ENCODE measurements around the gene ZSWIM4. TPM values are rescaled to one million over a fixed set of nuclear protein-coding genes. Genes with fewer than 3 reads are reported as not detected.
A peak's percentile ranks its signal among the peaks of the same experiment; 100 is the strongest.

Gene ZSWIM4
- polyA plus RNA-seq, 1 of the 3 experiments (the other 2 are of a cell fraction): 4.7 TPM

- CTCF ChIA-PET: interaction anchor here (0.6 to 2.0 kb wide), 3 partner anchors 9 to 159 kb away, joined by 3 to 6 read pairs (median 5); no protein-coding TSS in a partner anchor
- Histone ChIP-seq H3K9ac (peak overlapping the region; percentile 95), H3K9me2 (no peaks in the 10 kb centered on the region), H3K9me3 (peaks cover 5% of the 10 kb centered on the region; the same call in 1 of the 2 replicates), H3K4me2 (peak overlapping the region; percentile 91), H3K79me2 (ENCODE audit: insufficient read depth) (peaks cover 31% of the 10 kb centered on the region), H3K27me3 (ENCODE audit: insufficient read depth) (no peaks in the 10 kb centered on the region), H4K20me1 (ENCODE audit: insufficient read depth) (no peaks in the 10 kb centered on the region), H3K27ac (ENCODE audit: low read depth in 2 of 2, low read length in 1 of 2) (peak overlapping the region; percentile 60 to 80), H2AFZ (ENCODE audit: low read depth) (peak overlapping the region; percentile 72), H3K4me3 (ENCODE audit: low read depth in 2 of 2, low read length in 1 of 2) (peak overlapping the region; percentile 69 to 92), H3F3A (replicated peaks; ENCODE audit: insufficient read depth) (peaks cover 7% of the 10 kb centered on the region), H3K4me1 (ENCODE audit: control insufficient read depth in 1 of 2, insufficient read depth in 2 of 2, low read depth in 1 of 2, low read length in 1 of 2) (peaks cover 0 to 7% of the 10 kb centered on the region in 2 experiments; a peak in 1 of 4 replicates), H3K36me3 (replicated peaks in 1 of 2; ENCODE audit: control insufficient read depth in 1 of 2, insufficient read depth in 2 of 2, low read length in 1 of 2) (peaks cover 9 to 13% of the 10 kb centered on the region in 2 experiments)
- WGBS (ENCODE audit: low lambda C conversion rate): 3% methylated on average over 24 of the region's 25 CpGs
- no peak for TF ChIP-seq SMC3 (IDR thresholded peaks at IDR 0.05; ENCODE audit: low read depth, low read length)
- TF ChIP-seq PBX3 (IDR thresholded peaks at IDR 0.05): no peak
- TF ChIP-seq FOXJ3 (CRISPR knock-in tag; IDR thresholded peaks at IDR 0.05): no peak
- TF ChIP-seq SIN3A (IDR thresholded peaks at IDR 0.05; ENCODE audit: borderline replicate concordance, low read depth, low read length): peak; percentile 3; the same call in 1 of the 2 replicates
- no peak for TF ChIP-seq GATA2 (CRISPR knock-in tag; IDR thresholded peaks at IDR 0.05)
- TF ChIP-seq EP300 (IDR thresholded peaks at IDR 0.05; ENCODE audit: borderline replicate concordance in 1 of 2, low read depth in 1 of 2, low read length in 1 of 2): no peak
- no peak for TF ChIP-seq MXI1 (IDR thresholded peaks at IDR 0.05; ENCODE audit: low read depth, low read length)
- DNase-seq: peak; percentile 37
- POLR2A ChIA-PET: interaction anchor here (0.8 to 2.2 kb wide), 7 partner anchors 8 to 942 kb away, joined by 3 to 12 read pairs (median 3); partner anchors contain the start of genes C19orf53, MRI1 and ZNF333
Observed at GRCh38 chr19:13748169-13748828, 46.9 kb upstream of the ZSWIM4 start.

DNA sequence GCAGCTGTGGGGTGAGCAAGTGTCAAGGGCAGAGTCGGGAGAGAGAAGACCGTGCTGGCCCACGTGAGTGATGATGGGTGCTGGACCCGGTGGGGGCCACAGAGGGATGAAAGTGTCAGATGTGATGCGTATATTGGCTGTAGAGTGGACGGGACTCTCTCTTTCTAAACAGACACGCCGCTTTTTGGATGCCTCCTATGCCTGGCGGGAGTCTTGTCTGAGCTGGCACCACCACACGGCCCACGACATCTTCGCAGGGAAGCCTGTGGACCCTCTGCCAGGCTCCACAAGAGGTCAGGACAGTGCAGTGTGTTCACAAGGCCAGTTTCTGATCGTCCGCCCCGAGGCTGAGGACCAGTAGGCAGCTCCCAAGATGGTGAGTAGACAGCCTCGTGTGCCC is 43.8 kb upstream of the ZSWIM4 start:
- Histone ChIP-seq H3K4me3 (ENCODE audit: low read depth in 2 of 2, low read length in 1 of 2) (no peak overlapping the region), H3K4me1 (ENCODE audit: control insufficient read depth in 1 of 2, insufficient read depth in 2 of 2, low read depth in 1 of 2, low read length in 1 of 2) (peaks cover 0 to 7% of the 10 kb centered on the region in 2 experiments; a peak in 1 of 4 replicates), H3F3A (replicated peaks; ENCODE audit: insufficient read depth) (peaks cover 7% of the 10 kb centered on the region), H3K9me2 (no peaks in the 10 kb centered on the region), H3K36me3 (replicated peaks in 1 of 2; ENCODE audit: control insufficient read depth in 1 of 2, insufficient read depth in 2 of 2, low read length in 1 of 2) (peaks cover 26 to 41% of the 10 kb centered on the region in 2 experiments), H3K79me2 (ENCODE audit: insufficient read depth) (peaks cover 31% of the 10 kb centered on the region), H2AFZ (ENCODE audit: low read depth) (no peak overlapping the region), H3K27ac (ENCODE audit: low read depth in 2 of 2, low read length in 1 of 2) (no peak overlapping the region), H3K9ac (no peak overlapping the region), H3K27me3 (ENCODE audit: insufficient read depth) (no peaks in the 10 kb centered on the region), H3K4me2 (no peak overlapping the region), H3K9me3 (peaks cover 5% of the 10 kb centered on the region; the same call in 1 of the 2 replicates), H4K20me1 (ENCODE audit: insufficient read depth) (no peaks in the 10 kb centered on the region)
- TF ChIP-seq RCOR1 (IDR thresholded peaks at IDR 0.05; ENCODE audit: low read length) (no peak), FOXJ3 (CRISPR knock-in tag; IDR thresholded peaks at IDR 0.05) (no peak), FOSL2 (IDR thresholded peaks at IDR 0.05; ENCODE audit: borderline replicate concordance, low read depth) (no peak), GABPA (IDR thresholded peaks at IDR 0.05; ENCODE audit: low read depth) (no peak), IRF3 (IDR thresholded peaks at IDR 0.05; ENCODE audit: low read depth, low read length) (no peak), ELF1 (IDR thresholded peaks at IDR 0.05) (no peak), MEF2A (IDR thresholded peaks at IDR 0.05; ENCODE audit: borderline replicate concordance, low read depth) (no peak), CHD2 (IDR thresholded peaks at IDR 0.05; ENCODE audit: low read length, partially characterized antibody) (no peak), TEAD4 (IDR thresholded peaks at IDR 0.05; ENCODE audit: borderline replicate concordance, insufficient read depth) (no peak), SMC3 (IDR thresholded peaks at IDR 0.05; ENCODE audit: low read depth, low read length) (no peak), EP300 (IDR thresholded peaks at IDR 0.05; ENCODE audit: borderline replicate concordance in 1 of 2, low read depth in 1 of 2, low read length in 1 of 2) (no peak), RAD21 (IDR thresholded peaks at IDR 0.05; ENCODE audit: low read length) (no peak), RXRA (IDR thresholded peaks at IDR 0.05; ENCODE audit: borderline replicate concordance, low read depth) (no peak), FOXM1 (IDR thresholded peaks at IDR 0.05; ENCODE audit: low read depth) (no peak)
- TF ChIP-seq, protein P1, sequence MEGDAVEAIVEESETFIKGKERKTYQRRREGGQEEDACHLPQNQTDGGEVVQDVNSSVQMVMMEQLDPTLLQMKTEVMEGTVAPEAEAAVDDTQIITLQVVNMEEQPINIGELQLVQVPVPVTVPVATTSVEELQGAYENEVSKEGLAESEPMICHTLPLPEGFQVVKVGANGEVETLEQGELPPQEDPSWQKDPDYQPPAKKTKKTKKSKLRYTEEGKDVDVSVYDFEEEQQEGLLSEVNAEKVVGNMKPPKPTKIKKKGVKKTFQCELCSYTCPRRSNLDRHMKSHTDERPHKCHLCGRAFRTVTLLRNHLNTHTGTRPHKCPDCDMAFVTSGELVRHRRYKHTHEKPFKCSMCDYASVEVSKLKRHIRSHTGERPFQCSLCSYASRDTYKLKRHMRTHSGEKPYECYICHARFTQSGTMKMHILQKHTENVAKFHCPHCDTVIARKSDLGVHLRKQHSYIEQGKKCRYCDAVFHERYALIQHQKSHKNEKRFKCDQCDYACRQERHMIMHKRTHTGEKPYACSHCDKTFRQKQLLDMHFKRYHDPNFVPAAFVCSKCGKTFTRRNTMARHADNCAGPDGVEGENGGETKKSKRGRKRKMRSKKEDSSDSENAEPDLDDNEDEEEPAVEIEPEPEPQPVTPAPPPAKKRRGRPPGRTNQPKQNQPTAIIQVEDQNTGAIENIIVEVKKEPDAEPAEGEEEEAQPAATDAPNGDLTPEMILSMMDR (IDR thresholded peaks at IDR 0.05): no peak
- TF ChIP-seq, protein P2, sequence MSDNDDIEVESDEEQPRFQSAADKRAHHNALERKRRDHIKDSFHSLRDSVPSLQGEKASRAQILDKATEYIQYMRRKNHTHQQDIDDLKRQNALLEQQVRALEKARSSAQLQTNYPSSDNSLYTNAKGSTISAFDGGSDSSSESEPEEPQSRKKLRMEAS (IDR thresholded peaks at IDR 0.05; ENCODE audit: low read depth): no peak
- TF ChIP-seq, protein P3, sequence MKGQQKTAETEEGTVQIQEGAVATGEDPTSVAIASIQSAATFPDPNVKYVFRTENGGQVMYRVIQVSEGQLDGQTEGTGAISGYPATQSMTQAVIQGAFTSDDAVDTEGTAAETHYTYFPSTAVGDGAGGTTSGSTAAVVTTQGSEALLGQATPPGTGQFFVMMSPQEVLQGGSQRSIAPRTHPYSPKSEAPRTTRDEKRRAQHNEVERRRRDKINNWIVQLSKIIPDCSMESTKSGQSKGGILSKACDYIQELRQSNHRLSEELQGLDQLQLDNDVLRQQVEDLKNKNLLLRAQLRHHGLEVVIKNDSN (IDR thresholded peaks at IDR 0.05; ENCODE audit: borderline replicate concordance, low read depth): no peak
- no peak for DNase-seq
- POLR2A ChIA-PET: no interaction called here
- WGBS (ENCODE audit: low lambda C conversion rate): 96% methylated on average over 16 of the region's 16 CpGs
- CTCF ChIA-PET: interaction anchor here (1.1 kb wide), 1 partner anchor 23 kb away, joined by 3 read pairs; the partner anchor contains the start of gene C19orf53

Data from SK-N-SH (cell line).